ENCODE data around the gene RASA2.
"Not testable (repeated sequence)": the region's sequence is repeated elsewhere in the genome, so short reads cannot be mapped to it uniquely, and the experiment has no call there.

RASA2 gene

DNA sequence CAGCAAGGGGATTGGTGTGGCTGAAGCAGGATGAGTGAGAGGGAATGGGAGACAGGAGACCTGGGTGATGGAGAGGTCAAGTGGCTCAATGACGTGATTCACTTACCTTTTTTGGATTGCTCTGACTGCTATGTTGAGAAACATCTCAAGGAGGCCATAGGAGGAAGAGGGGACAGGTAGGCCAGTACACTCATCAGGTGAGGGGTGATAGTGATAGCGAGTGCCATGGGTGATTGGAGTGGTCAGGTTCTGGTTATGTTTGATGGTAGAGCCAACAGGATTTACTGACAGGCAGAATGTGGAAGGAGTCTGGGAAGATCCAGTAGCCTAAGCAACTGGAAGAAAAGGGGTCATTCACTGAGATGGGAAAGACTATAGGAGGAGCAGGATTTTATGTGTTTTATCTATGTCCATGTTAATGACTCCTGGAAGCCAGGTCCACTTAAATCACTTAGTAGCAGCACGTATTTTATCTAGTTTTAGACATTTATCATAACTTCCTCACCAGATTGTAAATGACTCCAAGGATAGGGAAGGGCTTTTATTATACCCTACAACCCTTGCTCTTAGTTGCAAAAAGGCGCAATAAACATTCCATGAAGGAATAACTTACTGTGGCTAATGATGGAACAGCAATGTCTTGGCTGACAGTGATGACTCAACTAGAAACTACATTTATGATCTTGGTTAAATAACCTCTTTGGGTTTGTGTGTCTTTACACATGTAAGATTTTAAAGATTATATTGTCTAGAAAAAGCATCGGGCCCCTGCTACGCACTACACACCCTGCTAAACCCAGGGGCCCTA is 131.5 kb downstream of the RASA2 start:
- TF ChIP-seq, protein P1, sequence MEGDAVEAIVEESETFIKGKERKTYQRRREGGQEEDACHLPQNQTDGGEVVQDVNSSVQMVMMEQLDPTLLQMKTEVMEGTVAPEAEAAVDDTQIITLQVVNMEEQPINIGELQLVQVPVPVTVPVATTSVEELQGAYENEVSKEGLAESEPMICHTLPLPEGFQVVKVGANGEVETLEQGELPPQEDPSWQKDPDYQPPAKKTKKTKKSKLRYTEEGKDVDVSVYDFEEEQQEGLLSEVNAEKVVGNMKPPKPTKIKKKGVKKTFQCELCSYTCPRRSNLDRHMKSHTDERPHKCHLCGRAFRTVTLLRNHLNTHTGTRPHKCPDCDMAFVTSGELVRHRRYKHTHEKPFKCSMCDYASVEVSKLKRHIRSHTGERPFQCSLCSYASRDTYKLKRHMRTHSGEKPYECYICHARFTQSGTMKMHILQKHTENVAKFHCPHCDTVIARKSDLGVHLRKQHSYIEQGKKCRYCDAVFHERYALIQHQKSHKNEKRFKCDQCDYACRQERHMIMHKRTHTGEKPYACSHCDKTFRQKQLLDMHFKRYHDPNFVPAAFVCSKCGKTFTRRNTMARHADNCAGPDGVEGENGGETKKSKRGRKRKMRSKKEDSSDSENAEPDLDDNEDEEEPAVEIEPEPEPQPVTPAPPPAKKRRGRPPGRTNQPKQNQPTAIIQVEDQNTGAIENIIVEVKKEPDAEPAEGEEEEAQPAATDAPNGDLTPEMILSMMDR (IDR thresholded peaks at IDR 0.05; ENCODE audit: low read depth, low read length) = no peak
- no peak for DNase-seq (ENCODE audit: extremely low read depth, low read depth)

DNA sequence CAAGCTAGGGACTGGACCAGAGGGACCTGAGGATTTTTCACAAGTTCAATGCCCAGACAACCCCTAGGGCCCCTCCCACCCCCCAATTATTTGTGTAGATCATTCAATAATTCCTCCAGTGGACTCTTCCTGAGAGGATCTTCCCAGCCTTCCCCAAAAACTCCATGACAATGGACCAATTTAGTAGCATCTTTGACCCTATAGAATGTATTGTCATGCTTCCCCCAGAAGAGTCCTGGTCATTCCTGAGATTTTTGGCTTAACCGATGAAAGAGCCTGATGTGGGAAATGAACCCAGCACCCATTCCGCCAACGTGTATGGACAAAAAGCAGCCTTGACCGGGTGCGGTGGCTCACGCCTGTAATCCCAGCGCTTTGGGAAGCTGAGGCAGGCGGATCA is 132.1 kb downstream of the RASA2 start:
- DNase-seq (ENCODE audit: extremely low read depth, low read depth) = no peak
- TF ChIP-seq, protein P1 (IDR thresholded peaks at IDR 0.05; ENCODE audit: low read depth, low read length) = no peak

DNA sequence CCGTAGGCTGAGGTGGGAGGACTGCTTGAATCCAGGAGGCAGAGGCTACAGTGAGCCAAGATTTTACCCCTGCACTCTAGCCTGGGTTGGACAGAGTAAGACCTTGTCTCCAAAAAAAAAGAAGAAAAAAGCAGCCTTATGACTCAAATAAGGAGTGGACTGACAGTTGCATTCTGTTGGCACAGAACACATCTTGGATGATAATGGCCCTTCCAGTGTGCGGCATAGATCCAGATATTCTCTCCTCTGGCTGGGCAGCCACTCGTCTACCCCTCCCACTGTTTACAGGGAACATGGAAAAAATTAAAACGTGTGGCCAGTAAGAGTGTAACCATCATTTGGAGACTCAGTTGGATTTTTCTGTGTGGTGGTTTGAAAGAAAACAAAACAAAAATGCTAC is 132.6 kb downstream of the RASA2 start:
- TF ChIP-seq, protein P1 (IDR thresholded peaks at IDR 0.05; ENCODE audit: low read depth, low read length) = no peak
- no peak for DNase-seq (ENCODE audit: extremely low read depth, low read depth)

DNA sequence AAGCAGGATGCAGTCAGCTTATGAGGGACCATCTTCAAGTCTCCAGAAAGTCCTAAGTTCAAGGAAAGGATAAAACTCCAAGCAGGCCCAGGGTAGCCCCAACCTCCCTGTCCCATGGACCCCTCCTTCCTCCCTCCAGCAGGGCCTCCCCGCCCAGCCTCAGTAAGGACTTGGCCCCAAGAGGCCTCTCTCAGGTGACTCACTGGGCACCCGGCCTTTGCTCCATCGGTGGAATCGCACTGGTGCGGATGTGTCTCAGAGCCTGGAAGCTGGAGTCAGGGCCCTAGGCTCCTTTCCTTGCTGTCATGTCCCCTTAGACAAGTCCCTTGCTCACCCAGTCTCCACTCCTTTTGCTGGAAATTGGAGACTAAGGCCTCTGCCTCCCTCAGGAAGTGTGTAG is 136.9 kb downstream of the RASA2 start:
- DNase-seq (ENCODE audit: extremely low read depth, low read depth) = no peak
- TF ChIP-seq, protein P1 (IDR thresholded peaks at IDR 0.05; ENCODE audit: low read depth, low read length) = no peak

DNA sequence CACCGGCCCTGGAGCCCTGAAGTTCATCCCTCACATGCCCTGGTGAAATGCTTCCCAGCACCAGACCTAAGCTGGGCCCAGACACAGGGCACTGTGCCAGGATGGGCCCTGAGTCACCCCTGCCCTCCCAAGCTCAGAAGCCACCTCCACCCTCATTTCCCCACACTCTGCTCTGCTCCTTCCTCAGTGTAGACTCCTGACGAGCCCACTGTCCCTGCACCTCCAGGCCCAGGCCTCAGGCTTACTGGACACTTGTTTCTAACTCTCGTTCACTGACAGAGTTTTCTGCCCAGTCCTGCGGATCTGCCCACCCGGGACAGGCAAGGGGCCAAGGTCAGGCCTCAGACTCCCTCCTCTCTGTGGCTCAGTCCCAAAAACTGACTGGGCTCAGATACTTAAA is 138.7 kb downstream of the RASA2 start:
- DNase-seq (ENCODE audit: extremely low read depth, low read depth) = no peak

DNA sequence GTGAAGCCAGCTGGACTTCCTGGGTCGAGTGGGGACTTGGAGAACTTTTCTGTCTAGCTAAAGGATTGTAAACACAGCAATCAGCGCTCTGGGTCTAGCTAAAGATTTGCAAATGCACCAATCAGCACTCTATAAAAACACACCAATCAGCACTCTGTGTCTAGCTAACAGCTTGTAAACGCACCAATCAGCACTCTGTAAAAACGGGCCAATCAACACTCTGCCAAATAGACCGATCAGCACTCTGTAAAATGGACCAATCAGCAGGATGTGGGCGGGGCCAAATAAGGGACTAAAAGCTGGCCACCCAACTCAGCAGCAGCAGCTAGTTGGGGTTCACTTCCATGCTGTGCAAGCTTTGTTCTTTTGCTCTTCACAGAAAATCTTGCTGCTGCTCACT is 141.5 kb downstream of the RASA2 start:
- DNase-seq (ENCODE audit: extremely low read depth, low read depth) = not testable (repeated sequence)

More for the DNA sequence above, 138.7 kb downstream of the RASA2 start:
- TF ChIP-seq, protein P1 (IDR thresholded peaks at IDR 0.05; ENCODE audit: low read depth, low read length) = no peak

DNA sequence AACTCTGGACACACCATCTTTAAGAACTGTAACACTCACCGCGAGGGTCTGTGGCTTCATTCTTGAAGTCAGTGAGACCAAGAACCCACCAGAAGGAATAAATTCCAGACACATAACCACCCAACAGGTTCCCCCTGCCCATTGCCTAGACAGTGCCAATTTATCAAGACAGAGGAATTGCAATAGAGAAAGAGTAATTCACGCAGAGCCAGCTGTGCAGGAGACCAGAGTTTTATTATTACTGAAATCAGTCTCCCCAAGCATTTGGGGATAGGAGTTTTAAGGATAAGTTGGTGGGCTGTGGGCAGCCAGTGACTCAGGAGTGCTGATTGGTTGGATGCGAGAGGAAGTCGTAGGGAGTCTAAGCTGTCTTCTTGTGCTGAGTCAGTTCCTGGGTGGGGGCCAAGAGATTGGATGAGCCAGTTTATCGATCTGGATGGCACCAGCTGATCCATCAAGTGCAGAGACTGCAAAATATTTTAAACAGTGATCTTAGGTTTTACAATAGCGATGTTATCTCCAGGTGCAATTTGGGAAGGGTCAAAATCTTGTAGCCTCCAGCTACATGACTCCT is 142.1 kb downstream of the RASA2 start:
- not testable (repeated sequence) for DNase-seq (ENCODE audit: extremely low read depth, low read depth)

DNA sequence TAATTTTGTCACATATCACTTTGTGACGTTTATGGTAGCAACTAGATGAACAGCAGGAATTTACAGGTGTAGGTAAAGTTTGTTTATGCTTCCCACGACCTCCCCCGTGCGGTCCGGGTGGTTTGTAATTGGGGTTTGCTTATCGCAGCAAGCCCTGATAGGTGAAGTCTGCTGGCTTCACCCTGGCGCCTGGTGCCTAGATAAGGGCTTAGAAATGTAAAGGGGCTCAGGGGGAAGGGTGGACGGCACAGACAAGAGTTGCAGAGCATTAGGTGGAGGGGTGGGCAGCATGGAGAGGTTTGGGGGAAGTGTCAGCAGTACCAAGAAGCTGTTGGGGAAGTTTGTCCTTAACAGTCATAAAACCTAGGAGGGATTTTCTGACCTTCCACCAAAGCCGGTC is 143.1 kb downstream of the RASA2 start:
- DNase-seq (ENCODE audit: extremely low read depth, low read depth) = no peak
- TF ChIP-seq, protein P1 (IDR thresholded peaks at IDR 0.05; ENCODE audit: low read depth, low read length) = no peak
